RWPE2 (cell line): Measurements from ENCODE around the gene KPNA3.

Source experiments
- ATAC-seq: fragments of 200-7000 bp; cut with Tn5 transposase; 3 replicates; pipeline ENCODE4 v1.9.1; 2021; ENCODE audit warnings: low read depth
- DNase-seq: peaks from one replicate; pipeline ENCODE4 v3.0.0-alpha.2; 2020; ENCODE audit warnings: low spot score
- H3K27ac ChIP-seq: fragments of 450-650 bp; 2 replicates; pipeline ENCODE4 v1.5.1; 2017; ENCODE audit warnings: mild to moderate bottlenecking; ENCODE audit not compliant: poor library complexity, severe bottlenecking
- H3K27me3 ChIP-seq: fragments of 250-450 bp; sonication (Bioruptor Pico); 2 replicates; pipeline ENCODE4 v1.5.1; 2021; ENCODE audit warnings: mild to moderate bottlenecking, moderate library complexity; ENCODE audit not compliant: insufficient read depth, poor library complexity, severe bottlenecking
- H3K36me3 ChIP-seq: fragments of 250-450 bp; sonication (Bioruptor Pico); 2 replicates; pipeline ENCODE4 v1.5.1; 2020; ENCODE audit warnings: low read depth, mild to moderate bottlenecking, moderate library complexity
- H3K4me1 ChIP-seq: fragments of 250-450 bp; sonication (Bioruptor Pico); 2 replicates; pipeline ENCODE4 v1.5.1; 2021; ENCODE audit warnings: mild to moderate bottlenecking, moderate library complexity; ENCODE audit not compliant: insufficient read depth, poor library complexity, severe bottlenecking
- H3K4me3 ChIP-seq: fragments of 250-450 bp; sonication (Bioruptor Pico); 2 replicates; pipeline ENCODE4 v1.5.1; 2021; ENCODE audit warnings: mild to moderate bottlenecking, moderate library complexity; ENCODE audit not compliant: severe bottlenecking
- H3K9me3 ChIP-seq: fragments of 250-450 bp; sonication (Bioruptor Pico); 2 replicates; pipeline ENCODE4 v1.5.1; 2021; ENCODE audit warnings: mild to moderate bottlenecking, moderate library complexity; ENCODE audit not compliant: severe bottlenecking
- CTCF ChIP-seq: fragments of 450-650 bp; IDR thresholded peaks from one replicate; pipeline ENCODE4 v1.5.1; 2017; ENCODE audit warnings: mild to moderate bottlenecking, moderate library complexity; ENCODE audit not compliant: poor library complexity, severe bottlenecking

Gene KPNA3

GRCh38 chr13:49784886-49785570 is 7.5 kb downstream of the KPNA3 start:
- no peaks in the 10 kb centered on the region for H3K36me3 ChIP-seq
- DNase-seq (no peak), ATAC-seq (no peak)
- H3K9me3 ChIP-seq: no peaks in the 10 kb centered on the region
- no peaks in the 10 kb centered on the region for H3K4me1 ChIP-seq
- H3K27ac ChIP-seq: no peak overlapping the region
- H3K27me3 ChIP-seq: no peaks in the 10 kb centered on the region
- TF ChIP-seq CTCF: no peak
- no peak overlapping the region for H3K4me3 ChIP-seq

GRCh38 chr13:49783865-49784264 is 8.6 kb downstream of the KPNA3 start:
- H3K27me3 ChIP-seq: no peaks in the 10 kb centered on the region
- DNase-seq: no peak
- no peak for ATAC-seq
- no peaks in the 10 kb centered on the region for H3K9me3 ChIP-seq
- no peaks in the 10 kb centered on the region for H3K36me3 ChIP-seq
- no peak overlapping the region for H3K27ac ChIP-seq
- no peak overlapping the region for H3K4me3 ChIP-seq
- TF ChIP-seq CTCF: no peak
- H3K4me1 ChIP-seq: no peaks in the 10 kb centered on the region

GRCh38 chr13:49782784-49783183 is 9.7 kb downstream of the KPNA3 start:
- DNase-seq (no peak), ATAC-seq (no peak)
- Histone ChIP-seq H3K36me3 (no peaks in the 10 kb centered on the region), H3K4me3 (no peak overlapping the region), H3K4me1 (no peaks in the 10 kb centered on the region), H3K27me3 (no peaks in the 10 kb centered on the region), H3K27ac (no peak overlapping the region), H3K9me3 (no peaks in the 10 kb centered on the region)
- no peak for TF ChIP-seq CTCF

GRCh38 chr13:49781806-49782205 is 10.7 kb downstream of the KPNA3 start:
- ATAC-seq (no peak), DNase-seq (no peak)
- Histone ChIP-seq H3K36me3 (no peaks in the 10 kb centered on the region), H3K9me3 (no peaks in the 10 kb centered on the region), H3K4me3 (no peak overlapping the region), H3K27me3 (no peaks in the 10 kb centered on the region), H3K27ac (no peak overlapping the region), H3K4me1 (no peaks in the 10 kb centered on the region)
- TF ChIP-seq CTCF: no peak

- H3K9me3 ChIP-seq: no peaks in the 10 kb centered on the region
- H3K4me3 ChIP-seq: no peak overlapping the region
- no peaks in the 10 kb centered on the region for H3K27me3 ChIP-seq
- no peak for ATAC-seq
- no peak overlapping the region for H3K27ac ChIP-seq
- no peak for DNase-seq
- no peaks in the 10 kb centered on the region for H3K36me3 ChIP-seq
- no peaks in the 10 kb centered on the region for H3K4me1 ChIP-seq
- TF ChIP-seq CTCF: no peak
These were observed 12.8 kb downstream of the KPNA3 start for GRCh38 chr13:49779721-49780120.
